DND-41 (cell line): ENCODE measurements around the gene CHSY3.

Experiments used
- CTCF ChIP-seq: IDR thresholded peaks from 2 replicates; pipeline ENCODE4 v1.5.1; 2012; ENCODE audit warnings: borderline replicate concordance, low read length, moderate library complexity, mild to moderate bottlenecking; ENCODE audit not compliant: poor library complexity, severe bottlenecking; ENCODE audit errors: extremely low read depth
- EZH2 ChIP-seq: IDR thresholded peaks from 3 replicates; pipeline ENCODE4 v1.6.1; 2012; ENCODE audit warnings: borderline replicate concordance, low read depth, mild to moderate bottlenecking, moderate library complexity, low read length, inconsistent platforms; ENCODE audit not compliant: severe bottlenecking

- TF ChIP-seq CTCF (no peak), EZH2 (no peak)
Observed at GRCh38 chr5:129938077-129938476, 33.8 kb downstream of the CHSY3 start.
